ENCODE results near the gene POLD4.
"Not testable (repeated sequence)": the region's sequence is repeated elsewhere in the genome, so short reads cannot be mapped to it uniquely, and the experiment has no call there.

Gene POLD4

DNA sequence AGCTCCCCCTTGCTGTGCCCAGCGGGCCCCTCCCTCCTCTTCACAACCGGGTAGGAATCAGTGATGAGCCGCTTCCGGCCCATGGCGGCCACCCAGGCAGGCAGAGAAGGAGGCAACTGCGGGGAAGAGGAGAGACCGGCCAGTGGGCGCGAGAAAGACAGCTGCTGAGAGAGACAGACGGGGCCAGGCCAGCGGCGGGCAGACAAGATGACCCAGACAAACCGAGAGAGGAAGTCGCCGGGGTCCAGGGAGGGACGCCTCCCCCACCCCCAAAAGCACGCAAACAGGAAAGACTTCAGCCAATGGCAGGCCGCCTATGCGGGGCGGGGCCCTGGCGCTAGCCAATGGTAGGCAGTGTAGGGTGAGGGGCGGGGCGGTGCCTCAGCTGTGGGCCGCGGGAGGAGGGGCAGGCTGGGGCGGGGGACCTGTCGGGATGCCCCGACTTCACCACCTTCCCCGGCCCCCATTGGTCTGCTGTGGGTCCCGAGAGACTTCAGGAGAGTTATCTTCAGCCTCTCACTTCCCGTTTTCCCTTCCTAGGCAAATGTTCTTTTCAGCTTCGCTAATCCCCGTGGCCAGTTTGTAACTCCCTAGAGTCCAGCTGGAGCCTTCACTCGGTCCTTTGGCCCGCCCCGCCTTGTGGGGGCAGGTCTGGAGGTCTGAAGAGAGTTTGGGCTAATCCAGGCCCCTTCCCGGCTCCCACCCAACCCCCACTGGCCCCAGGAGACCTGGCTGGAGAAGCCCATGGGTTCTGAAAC is at the start of gene POLD4:
POLD4 (minus strand) TSS at position 230 of the 758 bp plus-strand sequence; CDS start at position 83, 147 bp downstream.
- DNase-seq (ENCODE audit: low read depth, low spot score) = peak; percentile 94

DNA sequence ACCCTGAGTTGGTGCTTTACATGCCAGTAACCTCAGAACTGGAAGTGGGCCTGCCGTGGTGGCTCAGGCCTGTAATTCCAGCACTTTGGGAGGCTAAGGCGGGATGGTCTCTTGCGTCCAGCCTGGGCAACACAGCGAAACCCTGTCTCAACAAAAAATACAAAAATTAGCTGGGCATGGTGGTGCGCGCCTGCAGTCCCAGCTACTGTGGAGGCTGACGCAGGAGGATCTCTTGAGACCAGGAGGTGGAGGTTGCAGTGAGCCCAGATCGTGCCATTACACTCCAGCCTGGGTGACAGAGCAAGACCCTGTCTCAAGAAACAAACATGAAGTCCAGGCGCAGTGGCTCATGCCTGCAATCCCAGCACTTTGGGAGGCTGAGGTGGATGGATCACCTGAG is 49.7 kb upstream of the POLD4 start:
- DNase-seq (ENCODE audit: low read depth, low spot score) = not testable (repeated sequence)

DNA sequence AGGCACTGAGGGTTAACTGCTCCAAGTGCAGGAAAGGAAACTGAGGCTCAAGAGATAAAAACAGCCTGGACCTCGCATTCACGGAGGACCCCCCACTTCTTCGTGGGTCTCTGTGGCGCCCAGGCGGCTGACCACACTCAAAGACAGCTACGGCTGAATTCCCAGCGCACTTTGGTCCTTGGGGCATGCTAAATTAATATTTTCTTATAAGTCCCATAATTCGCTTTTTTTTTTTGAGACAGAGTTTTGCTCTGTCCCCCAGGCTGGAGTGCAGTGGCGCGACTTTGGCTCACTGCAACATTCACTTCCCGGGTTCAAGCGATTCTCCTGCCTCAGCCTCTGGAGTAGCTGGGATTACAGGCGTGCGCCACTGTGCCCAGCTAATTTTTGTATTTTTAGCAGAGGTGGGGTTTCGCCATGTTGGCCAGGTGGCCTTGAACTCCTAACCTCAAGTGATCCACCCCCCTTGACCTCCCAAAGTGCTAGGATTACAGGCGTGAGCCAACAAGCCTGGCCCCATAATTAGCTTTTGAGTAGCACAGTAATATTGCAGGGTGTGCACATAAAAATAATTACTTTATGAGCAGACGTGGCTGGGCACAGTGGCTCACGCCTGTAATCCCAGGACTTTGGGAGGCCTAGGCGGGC is 49.0 kb upstream of the POLD4 start:
- not testable (repeated sequence) for DNase-seq (ENCODE audit: low read depth, low spot score)

DNA sequence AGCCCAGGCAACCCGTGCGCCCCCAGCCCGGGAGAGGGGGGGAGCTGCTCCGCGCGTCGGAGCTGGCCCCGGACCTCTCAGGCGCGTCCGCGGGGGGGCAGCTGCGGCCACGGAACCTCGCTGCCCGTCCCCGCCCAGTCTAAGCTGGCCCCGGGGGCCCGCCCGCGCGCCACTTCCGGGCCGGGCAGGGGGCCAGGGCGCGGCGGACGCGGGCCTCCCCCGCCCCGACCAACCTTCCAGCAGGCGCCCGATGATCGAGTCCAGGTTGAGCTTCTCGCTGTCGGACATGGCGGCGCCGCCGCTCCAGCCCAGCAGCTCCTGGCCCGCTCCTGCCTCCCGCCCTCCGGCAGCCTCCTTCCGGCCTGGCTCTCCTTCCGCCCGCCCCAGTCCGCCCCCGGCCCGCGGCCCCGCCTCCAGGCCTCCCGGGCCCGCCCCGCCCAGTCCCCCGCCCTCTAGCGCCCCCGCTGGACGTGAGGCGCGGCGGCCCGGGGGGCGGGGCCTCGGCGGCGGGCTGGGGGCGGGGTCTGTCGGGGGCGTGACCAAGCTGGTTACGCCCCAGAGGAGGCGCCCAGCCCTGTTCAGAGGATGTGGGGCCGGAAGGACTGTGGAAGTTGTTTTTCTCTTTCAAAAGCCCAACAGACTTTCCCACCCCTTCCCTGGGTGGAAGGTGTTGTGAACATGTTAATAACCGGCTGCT is 48.3 kb upstream of the POLD4 start, which contains the start of gene PPP1CA:
PPP1CA (minus strand) TSS at position 364 of the 697 bp plus-strand sequence; CDS start at position 288, 76 bp downstream.
- DNase-seq (ENCODE audit: low read depth, low spot score) = peak; percentile 79

DNA sequence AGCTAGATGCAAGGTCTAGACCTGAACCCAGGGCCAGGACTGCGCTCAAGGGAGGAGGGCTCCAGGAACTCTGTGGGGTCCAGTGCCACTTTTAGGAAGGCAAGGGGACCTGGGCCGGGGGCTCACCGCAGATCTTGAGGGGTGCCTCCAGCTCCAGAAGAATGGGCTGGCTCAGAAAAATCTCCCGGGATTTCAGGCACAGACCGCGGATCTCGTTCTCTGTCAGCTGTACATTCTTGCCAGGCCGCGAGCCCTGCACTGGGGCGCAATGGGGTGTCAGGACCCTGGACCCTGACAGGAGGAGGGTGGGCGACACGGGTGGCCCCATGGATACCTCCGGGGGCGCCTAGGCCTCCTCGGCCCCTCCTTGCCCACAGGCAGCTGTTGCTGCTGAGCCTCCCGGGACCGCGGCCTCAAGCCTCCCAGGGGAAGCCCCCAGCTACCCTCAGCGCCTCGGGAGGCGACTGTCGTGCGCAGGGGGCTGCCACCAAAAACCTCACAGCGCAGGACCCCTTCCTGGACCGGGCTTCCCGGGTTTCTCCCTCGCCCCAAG is 47.7 kb upstream of the POLD4 start:
- DNase-seq (ENCODE audit: low read depth, low spot score) = no peak

DNA sequence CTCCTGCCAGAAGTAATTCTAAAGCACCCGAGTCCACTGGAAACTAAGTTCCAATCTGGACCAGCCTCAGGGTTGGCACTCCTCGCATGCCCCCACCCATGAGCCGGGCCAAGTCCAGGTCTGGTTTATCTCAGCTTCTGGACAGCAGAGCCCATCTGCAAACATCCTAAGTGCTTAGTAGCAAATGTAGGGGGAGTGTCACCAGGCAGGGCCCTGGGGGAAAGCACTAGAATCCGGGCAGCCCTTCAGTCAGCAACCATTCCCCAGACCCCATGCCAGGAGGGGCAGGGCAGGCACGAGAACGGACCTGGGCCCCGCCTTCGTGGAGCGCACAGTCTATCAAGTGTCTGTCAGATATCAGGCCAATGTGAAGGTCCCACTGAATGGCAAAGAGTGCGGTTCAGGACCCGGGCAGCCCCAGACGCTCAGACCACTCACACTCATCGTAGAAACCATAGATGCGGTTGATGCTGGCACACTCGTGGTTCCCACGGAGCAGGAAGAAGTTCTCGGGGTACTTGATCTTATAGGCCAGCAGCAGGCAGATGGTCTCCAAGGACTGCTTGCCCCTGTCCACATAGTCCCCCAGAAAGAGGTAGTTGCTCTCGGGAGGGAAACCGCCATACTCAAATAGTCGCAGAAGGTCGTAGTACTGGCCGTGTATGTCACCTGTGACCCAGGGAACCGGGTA is 47.0 kb upstream of the POLD4 start:
- no peak for DNase-seq (ENCODE audit: low read depth, low spot score)

DNA sequence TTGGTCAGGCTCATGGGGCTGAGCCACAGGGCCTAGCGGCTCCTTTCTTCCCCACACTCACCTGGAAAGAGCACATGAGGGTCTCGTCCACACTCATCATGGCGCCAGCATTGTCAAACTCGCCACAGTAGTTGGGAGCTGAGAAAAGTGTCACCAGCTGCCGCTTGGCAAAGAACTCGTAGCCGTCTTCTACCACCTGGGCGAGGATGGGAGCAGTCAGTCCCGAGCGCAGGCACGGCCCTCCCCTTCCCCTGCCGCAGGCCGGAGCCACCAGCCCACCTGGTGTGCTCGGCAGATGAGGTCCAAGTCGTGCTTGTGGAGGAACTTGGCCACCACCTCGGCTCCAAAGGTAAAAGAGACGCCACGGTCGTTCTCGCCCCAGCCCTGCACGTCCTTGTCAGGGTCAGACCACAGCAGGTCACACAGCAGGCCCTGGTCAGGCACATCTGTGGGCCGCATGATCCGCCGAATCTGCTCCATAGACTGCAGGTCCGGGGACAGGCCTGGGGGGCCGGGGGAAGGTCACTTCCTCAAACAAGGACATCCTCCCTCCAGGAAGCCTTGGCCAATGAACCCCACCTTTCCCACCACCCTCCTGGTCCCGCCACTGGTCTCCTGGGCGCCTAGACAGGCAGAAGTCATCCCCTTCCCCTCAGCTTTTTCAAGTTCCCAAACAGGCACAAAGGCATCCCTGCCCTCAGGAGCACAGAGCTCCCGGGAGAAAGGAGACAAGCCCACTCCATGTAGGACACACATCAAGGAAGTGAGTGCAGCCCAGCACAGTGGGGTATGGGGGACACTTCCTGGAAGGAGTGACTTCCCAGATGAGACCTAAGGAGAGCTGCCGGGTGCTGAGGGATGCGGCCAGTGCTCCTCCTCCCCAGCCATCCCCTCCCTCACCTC is 45.6 kb upstream of the POLD4 start:
- no peak for DNase-seq (ENCODE audit: low read depth, low spot score)

DNA sequence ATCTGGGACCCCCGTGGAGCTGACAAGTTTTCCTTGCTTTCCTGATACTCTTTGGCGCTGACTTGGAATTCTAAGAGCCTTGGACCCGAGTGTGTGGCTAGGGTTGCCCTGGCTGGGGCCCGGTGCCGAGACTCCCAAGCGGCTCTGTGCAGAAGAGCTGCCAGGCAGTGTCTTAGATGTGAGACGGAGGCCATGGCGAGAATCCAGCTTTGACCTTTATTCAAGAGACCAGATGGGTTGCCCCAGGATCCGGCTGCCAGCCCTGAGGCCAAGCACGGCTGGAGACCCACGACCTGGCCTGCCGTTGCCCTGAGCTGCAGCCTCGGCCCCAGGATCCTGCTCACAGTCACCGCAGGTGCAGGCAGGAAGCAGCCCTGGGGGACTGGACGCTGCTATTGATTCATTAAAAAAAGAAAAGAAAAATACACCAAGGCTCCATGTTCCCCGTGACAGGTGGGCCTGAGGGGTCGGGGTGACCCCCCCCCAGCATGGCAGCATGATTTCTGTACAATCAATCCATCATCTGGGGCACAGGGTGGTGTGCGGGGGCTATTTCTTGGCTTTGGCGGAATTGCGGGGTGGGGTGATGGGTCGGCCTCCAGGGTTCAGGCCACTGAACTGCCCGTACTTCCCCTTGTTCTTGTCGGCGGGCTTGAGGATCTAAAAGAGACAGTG is 44.8 kb upstream of the POLD4 start:
- DNase-seq (ENCODE audit: low read depth, low spot score) = no peak

DNA sequence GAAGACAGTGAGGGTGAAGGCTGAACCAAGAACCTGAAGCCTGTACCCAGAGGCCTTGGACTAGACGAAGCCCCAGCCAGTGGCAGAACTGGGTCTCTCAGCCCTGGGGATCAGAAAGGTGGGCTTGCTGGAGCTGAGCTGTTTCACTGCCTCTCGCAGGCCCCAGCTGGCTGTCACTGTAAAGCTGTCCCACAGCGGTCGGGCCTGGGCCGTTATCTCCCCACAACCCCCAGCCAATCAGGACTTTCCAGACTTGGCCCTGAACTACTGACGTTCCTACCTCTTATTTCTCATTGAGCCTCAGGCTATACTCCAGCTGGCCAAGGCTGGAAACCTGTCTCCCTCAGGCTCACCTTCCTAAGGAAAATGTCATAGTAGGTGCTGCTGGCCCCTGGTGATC is 44.2 kb upstream of the POLD4 start:
- DNase-seq (ENCODE audit: low read depth, low spot score) = no peak

DNA sequence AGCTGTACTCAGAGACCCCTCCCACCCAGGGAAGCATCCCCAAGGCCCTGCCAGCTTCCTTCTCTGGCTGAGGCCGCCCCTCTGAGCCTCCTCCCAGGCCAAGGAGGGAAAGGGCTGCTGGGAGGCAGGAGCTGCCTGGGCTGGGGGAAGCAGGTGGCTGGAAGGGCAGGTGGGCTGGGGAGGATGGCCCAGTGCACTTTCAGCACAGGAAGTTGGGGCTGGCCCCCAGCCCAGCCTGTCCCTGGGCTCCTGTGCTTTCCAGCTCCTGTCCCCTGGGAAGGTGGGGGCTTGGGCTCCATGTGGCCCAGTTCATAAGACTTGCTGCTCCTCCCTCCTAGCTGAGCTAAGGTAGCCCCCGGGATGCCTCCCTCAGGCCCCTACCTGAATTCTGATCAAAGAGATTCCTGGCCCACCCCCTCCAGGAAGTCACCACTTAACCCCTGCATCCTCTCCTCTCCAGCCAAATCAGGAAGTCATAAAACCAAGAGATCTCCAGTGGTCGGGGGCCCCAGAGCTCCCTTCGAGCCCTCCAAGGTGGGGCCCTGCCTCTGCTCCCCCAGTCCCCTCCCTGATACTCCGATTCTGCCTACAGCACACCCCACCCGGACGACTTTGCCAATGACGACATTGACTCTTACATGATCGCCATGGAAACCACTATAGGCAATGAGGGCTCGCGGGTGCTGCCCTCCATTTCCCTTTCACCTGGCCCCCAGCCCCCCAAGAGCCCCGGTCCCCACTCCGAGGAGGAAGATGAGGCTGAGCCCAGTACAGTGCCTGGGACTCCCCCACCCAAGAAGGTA is 43.4 kb upstream of the POLD4 start:
- DNase-seq (ENCODE audit: low read depth, low spot score) = no peak

DNA sequence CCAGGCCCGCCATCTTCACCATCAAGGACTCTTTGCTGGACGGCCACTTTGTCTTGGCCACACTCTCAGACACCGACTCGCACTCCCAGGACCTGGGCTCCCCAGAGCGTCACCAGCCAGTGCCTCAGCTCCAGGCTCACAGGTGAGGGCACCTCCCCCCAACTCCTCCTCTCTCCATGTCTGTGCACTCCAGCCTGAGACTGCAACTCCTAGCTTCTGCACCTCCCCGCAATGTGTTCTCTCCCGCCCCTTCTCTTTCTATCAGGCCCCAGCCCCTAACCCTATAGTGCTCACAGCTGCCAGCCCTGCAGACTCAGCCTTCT is 42.9 kb upstream of the POLD4 start:
- DNase-seq (ENCODE audit: low read depth, low spot score) = no peak

DNA sequence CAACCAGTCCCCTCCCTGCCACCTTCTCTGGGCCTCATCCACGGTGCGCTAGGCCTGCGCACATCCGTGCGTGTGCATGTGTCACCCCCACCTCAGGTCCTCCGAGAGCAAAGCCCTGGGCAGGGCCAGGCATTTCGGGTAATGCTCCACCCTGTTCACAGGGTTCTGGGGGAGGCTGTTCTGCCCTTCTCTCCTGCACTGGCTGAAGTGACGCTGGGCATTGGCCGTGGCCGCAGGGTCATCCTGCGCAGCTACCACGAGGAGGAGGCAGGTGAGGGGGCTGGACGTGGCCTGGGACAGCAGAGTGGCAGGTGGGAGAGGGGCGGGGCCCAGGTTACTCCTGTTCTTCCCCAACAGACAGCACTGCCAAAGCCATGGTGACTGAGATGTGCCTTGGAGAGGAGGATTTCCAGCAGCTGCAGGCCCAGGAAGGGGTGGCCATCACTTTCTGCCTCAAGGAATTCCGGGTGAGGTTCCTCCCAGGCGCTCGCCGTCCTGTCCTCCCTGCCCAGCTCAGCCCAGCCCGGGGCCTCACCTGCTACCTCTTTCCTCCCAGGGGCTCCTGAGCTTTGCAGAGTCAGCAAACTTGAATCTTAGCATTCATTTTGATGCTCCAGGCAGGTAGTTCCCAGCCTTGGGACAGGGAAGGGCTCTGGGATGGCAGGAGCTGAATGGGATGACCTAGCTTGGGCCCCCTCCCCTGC is 42.4 kb upstream of the POLD4 start:
- no peak for DNase-seq (ENCODE audit: low read depth, low spot score)

DNA sequence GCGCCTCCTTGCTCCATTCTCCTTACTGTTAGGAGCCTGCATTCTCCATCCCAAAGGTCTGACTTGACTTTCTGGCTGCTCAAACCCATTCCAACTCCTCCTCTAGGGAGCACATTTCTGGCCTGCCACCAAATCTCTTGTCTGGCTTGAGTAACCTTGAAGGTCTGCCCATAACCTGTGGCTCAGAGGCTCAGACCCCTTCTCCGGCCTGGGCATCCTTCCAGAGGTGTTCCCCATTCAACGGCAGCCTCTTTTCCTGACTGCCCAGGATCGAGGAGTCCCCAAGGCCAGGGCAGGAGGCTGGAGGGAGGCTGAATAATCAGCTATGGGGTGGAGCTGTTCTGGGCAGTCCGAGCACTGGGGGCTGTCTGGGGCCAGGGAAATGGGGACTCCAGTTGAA is 40.6 kb upstream of the POLD4 start:
- no peak for DNase-seq (ENCODE audit: low read depth, low spot score)

DNA sequence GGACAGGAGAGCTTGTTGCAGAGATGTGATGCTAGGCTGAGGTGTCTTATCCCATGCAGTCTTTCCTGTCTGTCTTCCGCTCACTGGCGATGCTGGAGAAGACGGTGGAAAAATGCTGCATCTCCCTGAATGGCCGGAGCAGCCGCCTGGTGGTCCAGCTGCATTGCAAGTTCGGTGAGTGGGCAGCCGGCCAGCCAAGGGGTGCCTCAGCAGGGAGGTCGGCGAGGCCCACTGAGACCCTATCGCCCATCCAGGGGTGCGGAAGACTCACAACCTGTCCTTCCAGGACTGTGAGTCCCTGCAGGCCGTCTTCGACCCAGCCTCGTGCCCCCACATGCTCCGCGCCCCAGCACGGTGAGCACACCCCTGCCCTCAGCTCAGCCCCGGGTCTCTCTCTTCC is 40.1 kb upstream of the POLD4 start:
- no peak for DNase-seq (ENCODE audit: low read depth, low spot score)

DNA sequence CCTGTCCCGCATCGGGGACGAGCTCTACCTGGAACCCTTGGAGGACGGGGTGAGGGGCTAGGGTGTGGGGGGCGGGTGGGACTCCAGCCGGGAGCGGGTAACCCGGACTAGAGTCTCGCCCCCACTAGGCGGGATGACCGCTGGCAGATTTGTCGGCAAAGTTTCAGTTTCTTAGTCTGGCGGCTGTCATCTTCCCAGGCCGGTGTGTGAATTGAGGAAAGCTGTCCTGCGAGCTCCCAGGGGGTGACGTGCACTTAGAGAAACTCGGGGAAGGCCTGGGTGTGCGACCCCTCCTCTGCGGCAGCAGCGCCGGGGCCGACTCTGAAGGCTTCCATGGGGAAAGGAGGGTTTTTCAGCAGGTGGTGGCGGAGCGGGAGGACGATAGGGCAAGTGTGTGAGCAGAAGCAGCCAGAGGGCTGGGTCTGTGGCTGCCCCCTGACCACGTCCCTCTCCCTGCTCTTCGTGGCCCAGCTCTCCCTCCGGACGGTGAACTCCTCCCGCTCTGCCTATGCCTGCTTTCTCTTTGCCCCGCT is 38.9 kb upstream of the POLD4 start:
- DNase-seq (ENCODE audit: low read depth, low spot score) = no peak

DNA sequence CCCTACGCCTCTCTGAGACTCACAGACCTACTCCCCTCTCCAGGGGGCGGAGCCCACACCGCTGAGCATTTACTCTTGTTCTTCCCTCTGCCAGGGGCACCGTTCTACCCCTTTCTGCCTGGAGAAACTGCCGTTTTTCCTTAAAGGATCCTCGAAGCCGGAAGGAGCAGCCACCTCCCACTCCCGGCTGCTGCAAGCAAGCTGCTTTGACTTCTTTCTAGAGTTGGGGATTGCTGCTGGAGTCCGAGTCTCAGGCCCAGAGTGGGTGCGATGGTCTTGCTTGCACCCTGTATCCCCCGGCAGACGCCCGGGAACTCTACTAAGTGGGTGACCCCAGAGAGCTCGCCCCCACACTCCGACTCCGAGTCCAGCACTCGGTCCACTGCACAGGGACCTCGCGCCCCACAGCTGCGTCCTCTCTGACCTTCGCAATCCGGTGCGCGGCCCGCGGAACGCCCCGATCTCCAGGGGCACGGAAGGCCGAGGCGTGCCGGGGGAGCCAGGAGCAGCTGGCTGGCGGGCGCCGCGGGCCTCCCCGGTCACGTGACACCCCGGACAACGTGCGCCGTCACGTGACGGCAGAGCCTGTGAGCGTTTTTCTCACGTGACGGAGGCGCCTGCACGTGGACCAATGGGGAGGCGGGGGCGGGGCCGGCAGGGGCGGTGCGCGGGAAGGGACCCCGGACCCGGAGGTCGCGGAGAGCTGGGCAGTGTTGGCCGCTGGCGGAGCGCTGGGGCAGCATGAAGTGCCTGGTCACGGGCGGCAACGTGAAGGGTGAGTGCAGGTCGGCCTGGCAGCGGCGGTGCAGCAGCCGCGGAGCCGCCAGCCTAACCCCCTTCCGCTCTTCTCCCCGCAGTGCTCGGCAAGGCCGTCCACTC is 38.2 kb upstream of the POLD4 start, which contains the start of gene RAD9A:
RAD9A (plus strand) TSS at position 683 of the 879 bp plus-strand sequence; CDS start at position 742, 59 bp downstream.
- DNase-seq (ENCODE audit: low read depth, low spot score) = peak; percentile 84

DNA sequence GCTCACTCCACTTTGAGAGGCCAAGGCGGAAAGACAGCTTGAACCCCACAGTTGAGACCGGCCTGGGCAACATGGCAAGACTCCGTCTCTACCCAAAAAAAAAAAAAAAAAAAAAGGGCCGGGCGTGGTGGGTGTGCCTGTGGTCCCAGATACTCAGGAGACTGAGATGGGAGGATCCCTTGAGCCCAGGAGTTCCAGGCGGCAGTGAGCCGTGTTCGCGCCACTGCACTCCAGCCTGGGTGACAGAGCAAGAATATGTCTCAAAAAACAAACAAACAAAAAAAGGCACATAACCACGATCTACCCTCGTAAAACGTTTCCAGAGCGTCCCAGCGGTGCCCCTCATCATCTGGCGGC is 37.6 kb upstream of the POLD4 start:
- DNase-seq (ENCODE audit: low read depth, low spot score) = no peak
